ENCODE data around the gene M1AP.

- TF ChIP-seq, protein P1, sequence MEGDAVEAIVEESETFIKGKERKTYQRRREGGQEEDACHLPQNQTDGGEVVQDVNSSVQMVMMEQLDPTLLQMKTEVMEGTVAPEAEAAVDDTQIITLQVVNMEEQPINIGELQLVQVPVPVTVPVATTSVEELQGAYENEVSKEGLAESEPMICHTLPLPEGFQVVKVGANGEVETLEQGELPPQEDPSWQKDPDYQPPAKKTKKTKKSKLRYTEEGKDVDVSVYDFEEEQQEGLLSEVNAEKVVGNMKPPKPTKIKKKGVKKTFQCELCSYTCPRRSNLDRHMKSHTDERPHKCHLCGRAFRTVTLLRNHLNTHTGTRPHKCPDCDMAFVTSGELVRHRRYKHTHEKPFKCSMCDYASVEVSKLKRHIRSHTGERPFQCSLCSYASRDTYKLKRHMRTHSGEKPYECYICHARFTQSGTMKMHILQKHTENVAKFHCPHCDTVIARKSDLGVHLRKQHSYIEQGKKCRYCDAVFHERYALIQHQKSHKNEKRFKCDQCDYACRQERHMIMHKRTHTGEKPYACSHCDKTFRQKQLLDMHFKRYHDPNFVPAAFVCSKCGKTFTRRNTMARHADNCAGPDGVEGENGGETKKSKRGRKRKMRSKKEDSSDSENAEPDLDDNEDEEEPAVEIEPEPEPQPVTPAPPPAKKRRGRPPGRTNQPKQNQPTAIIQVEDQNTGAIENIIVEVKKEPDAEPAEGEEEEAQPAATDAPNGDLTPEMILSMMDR (optimal IDR thresholded peaks at IDR 0.05 in 1 of 3, IDR thresholded peaks at IDR 0.05 in 1 of 3, conservative IDR thresholded peaks at IDR 0.05 in 1 of 3; ENCODE audit: extremely low read depth in 1 of 3, insufficient read depth in 2 of 3, low read length in 3 of 3): no peak
- TF ChIP-seq EZH2 (IDR thresholded peaks at IDR 0.05; ENCODE audit: low read length): no peak
Measured at GRCh38 chr2:74693668-74694067, 45.5 kb upstream of the M1AP start.
